ENCODE results near the gene SND1. TPM values are rescaled to one million over a fixed set of nuclear protein-coding genes. Genes with fewer than 3 reads are reported as not detected.

SND1 gene
- total and polyA plus RNA-seq, 2 donors (not counting 1 experiment from before 2014, with no cell fraction given), result 44.4 to 165 TPM

DNA sequence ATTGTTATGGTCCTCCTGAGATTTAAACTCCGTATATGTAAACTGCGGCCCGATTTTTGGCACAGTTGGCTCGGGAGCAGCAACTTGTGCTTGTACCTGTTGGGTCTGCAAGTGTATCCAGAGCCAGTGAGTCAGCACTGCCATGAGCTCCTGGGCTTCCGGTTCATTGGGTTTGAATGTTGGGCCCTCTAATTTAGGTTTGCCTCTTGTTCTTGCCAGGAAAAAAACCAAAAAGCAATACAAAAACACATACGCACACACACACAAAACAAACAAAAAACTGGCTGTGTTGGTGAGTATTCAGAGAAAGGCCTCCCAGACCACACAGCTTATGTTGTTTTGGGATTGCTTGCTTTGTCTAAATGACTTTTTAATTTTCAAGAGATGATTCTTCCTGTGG, 26.3 kb downstream of the SND1 start:
- Mint-ChIP-seq H3K4me3 (no peak overlapping the region), H3K27me3 (no peaks in the 10 kb centered on the region), H3K9me3 (ENCODE audit: insufficient read depth) (peaks cover 12% of the 10 kb centered on the region), H3K27ac (no peak overlapping the region), H3K4me1 (peaks cover 11% of the 10 kb centered on the region)
- DNase-seq, result no peak
- peaks cover 86% of the 10 kb centered on the region for H3K79me2 ChIP-seq (ENCODE audit: control insufficient read depth, insufficient read depth, low read length)
- POLR2A ChIA-PET, result no interaction called here
- H3K27ac ChIP-seq (ENCODE audit: low read length in 2 of 2), result no peak overlapping the region
- H3K4me1 ChIP-seq (ENCODE audit: control insufficient read depth in 2 of 2, insufficient read depth in 2 of 2, low read length in 2 of 2), result peaks cover 1 to 3% of the 10 kb centered on the region in 2 donors
- H4K20me1 ChIP-seq (ENCODE audit: control insufficient read depth, insufficient read depth, low read length, poor library complexity, severe bottlenecking), result peaks cover 20% of the 10 kb centered on the region
- intact Hi-C loops (cut with micrococcal nuclease), result no loop called here
- H3K9ac ChIP-seq (ENCODE audit: low read length), result no peak overlapping the region
- H3K9me3 ChIP-seq (ENCODE audit: control extremely low read depth in 1 of 3, control insufficient read depth in 2 of 3, insufficient read depth in 1 of 3, low read length in 2 of 3), result peaks cover 2 to 18% (median 11%) of the 10 kb centered on the region in 3 donors
- no peaks in the 10 kb centered on the region for H3K27me3 ChIP-seq (replicated peaks in 1 of 4; ENCODE audit: control extremely low read depth in 1 of 4, control insufficient read depth in 3 of 4, insufficient read depth in 4 of 4, low read length in 3 of 4)
- 92% methylated on average over 5 of the region's 6 CpGs for WGBS (ENCODE audit: insufficient coverage)
- H3K36me3 ChIP-seq (replicated peaks in 1 of 2; ENCODE audit: control extremely low read depth in 1 of 2, control insufficient read depth in 1 of 2, extremely low read depth in 1 of 2, insufficient read depth in 2 of 2, low read length in 1 of 2), result peaks cover 5 to 8% of the 10 kb centered on the region in 2 experiments
- H2AFZ ChIP-seq (ENCODE audit: insufficient read depth, low read depth, low read length, poor library complexity, severe bottlenecking), result no peak overlapping the region
- CTCF ChIA-PET, result no interaction called here
- no peak overlapping the region for H3K4me2 ChIP-seq (replicated peaks; ENCODE audit: low read depth, low read length, poor library complexity, severe bottlenecking)
- TF ChIP-seq EZH2 (IDR thresholded peaks at IDR 0.05; ENCODE audit: borderline replicate concordance, insufficient read depth, low read depth, low read length, poor library complexity, severe bottlenecking), result no peak
- TF ChIP-seq, protein P1, sequence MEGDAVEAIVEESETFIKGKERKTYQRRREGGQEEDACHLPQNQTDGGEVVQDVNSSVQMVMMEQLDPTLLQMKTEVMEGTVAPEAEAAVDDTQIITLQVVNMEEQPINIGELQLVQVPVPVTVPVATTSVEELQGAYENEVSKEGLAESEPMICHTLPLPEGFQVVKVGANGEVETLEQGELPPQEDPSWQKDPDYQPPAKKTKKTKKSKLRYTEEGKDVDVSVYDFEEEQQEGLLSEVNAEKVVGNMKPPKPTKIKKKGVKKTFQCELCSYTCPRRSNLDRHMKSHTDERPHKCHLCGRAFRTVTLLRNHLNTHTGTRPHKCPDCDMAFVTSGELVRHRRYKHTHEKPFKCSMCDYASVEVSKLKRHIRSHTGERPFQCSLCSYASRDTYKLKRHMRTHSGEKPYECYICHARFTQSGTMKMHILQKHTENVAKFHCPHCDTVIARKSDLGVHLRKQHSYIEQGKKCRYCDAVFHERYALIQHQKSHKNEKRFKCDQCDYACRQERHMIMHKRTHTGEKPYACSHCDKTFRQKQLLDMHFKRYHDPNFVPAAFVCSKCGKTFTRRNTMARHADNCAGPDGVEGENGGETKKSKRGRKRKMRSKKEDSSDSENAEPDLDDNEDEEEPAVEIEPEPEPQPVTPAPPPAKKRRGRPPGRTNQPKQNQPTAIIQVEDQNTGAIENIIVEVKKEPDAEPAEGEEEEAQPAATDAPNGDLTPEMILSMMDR (IDR thresholded peaks at IDR 0.05), result no peak
- no peak for ATAC-seq (ENCODE audit: low read depth)
- H3K4me3 ChIP-seq (ENCODE audit: control extremely low read depth in 1 of 5, extremely low read depth in 1 of 5, insufficient read depth in 1 of 5, low read depth in 2 of 5, low read length in 4 of 5), result no peak overlapping the region

DNA sequence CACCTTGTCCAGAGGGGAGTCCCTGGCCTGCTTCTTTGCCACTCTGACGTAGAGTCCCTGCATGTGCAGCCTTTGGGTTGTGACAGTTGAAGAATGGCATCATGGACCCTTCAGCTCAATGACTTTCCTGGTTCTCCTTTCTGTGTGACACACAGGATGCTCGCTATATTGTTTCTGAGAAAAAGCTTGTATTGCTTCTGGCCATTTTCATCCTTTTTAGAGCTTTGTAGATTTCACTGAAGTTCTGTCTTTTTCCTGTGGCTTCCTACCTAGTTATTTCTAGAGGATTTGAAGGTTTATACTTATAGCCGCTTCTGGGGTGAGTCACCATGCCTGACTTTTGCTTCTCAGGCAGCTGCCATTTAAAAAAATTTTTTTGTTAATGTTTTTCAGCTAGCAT, 27.0 kb downstream of the SND1 start:
- no peak overlapping the region for H3K4me2 ChIP-seq (replicated peaks; ENCODE audit: low read depth, low read length, poor library complexity, severe bottlenecking)
- Mint-ChIP-seq H3K27me3 (no peaks in the 10 kb centered on the region), H3K4me3 (no peak overlapping the region), H3K4me1 (peaks cover 17% of the 10 kb centered on the region), H3K9me3 (ENCODE audit: insufficient read depth) (peaks cover 12% of the 10 kb centered on the region), H3K27ac (no peak overlapping the region)
- POLR2A ChIA-PET, result no interaction called here
- peaks cover 88% of the 10 kb centered on the region for H3K79me2 ChIP-seq (ENCODE audit: control insufficient read depth, insufficient read depth, low read length)
- no peak overlapping the region for H3K9ac ChIP-seq (ENCODE audit: low read length)
- peaks cover 7 to 9% of the 10 kb centered on the region in 2 donors for H3K4me1 ChIP-seq (ENCODE audit: control insufficient read depth in 2 of 2, insufficient read depth in 2 of 2, low read length in 2 of 2)
- H4K20me1 ChIP-seq (ENCODE audit: control insufficient read depth, insufficient read depth, low read length, poor library complexity, severe bottlenecking), result peaks cover 22% of the 10 kb centered on the region
- H2AFZ ChIP-seq (ENCODE audit: insufficient read depth, low read depth, low read length, poor library complexity, severe bottlenecking), result no peak overlapping the region
- peaks cover 2 to 18% (median 11%) of the 10 kb centered on the region in 3 donors for H3K9me3 ChIP-seq (ENCODE audit: control extremely low read depth in 1 of 3, control insufficient read depth in 2 of 3, insufficient read depth in 1 of 3, low read length in 2 of 3)
- DNase-seq, result no peak
- no peak for ATAC-seq (ENCODE audit: low read depth)
- intact Hi-C loops (cut with micrococcal nuclease), result no loop called here
- H3K27ac ChIP-seq (ENCODE audit: low read length in 2 of 2), result no peak overlapping the region
- H3K4me3 ChIP-seq (ENCODE audit: control extremely low read depth in 1 of 5, extremely low read depth in 1 of 5, insufficient read depth in 1 of 5, low read depth in 2 of 5, low read length in 4 of 5), result no peak overlapping the region
- H3K36me3 ChIP-seq (replicated peaks in 1 of 2; ENCODE audit: control extremely low read depth in 1 of 2, control insufficient read depth in 1 of 2, extremely low read depth in 1 of 2, insufficient read depth in 2 of 2, low read length in 1 of 2), result peaks cover 5 to 8% of the 10 kb centered on the region in 2 experiments
- no peaks in the 10 kb centered on the region for H3K27me3 ChIP-seq (replicated peaks in 1 of 4; ENCODE audit: control extremely low read depth in 1 of 4, control insufficient read depth in 3 of 4, insufficient read depth in 4 of 4, low read length in 3 of 4)
- 84% methylated on average over 2 of the region's 3 CpGs for WGBS (ENCODE audit: insufficient coverage)
- TF ChIP-seq, protein P1 (IDR thresholded peaks at IDR 0.05), result no peak
- TF ChIP-seq EZH2 (IDR thresholded peaks at IDR 0.05; ENCODE audit: borderline replicate concordance, insufficient read depth, low read depth, low read length, poor library complexity, severe bottlenecking), result no peak
- CTCF ChIA-PET, result no interaction called here

Measured in B cell (primary cell).